OCI-LY3 (cell line): Measurements from ENCODE around the gene RAB6C.
"Not testable (repeated sequence)": the region's sequence is repeated elsewhere in the genome, so short reads cannot be mapped to it uniquely, and the experiment has no call there.

Source experiments
- H2AFZ ChIP-seq: fragments of 200-600, 300-600 bp; shearing (Covaris generic); 2 replicates; pipeline ENCODE4 v1.6.0; 2014; ENCODE audit warnings: antibody characterized with exemption, low read depth, low read length
- H3K27ac ChIP-seq: fragments of 200-600, 300-600 bp; sonication (generic); 2 replicates; pipeline ENCODE4 v1.5.1; 2014; ENCODE audit warnings: mild to moderate bottlenecking, low read length, moderate library complexity, mixed read lengths
- H3K27me3 ChIP-seq: fragments of 200-600, 300-600 bp; sonication (generic); 2 replicates; pipeline ENCODE4 v1.6.1; 2014; ENCODE audit warnings: low read depth, low read length, mixed read lengths
- H3K36me3 ChIP-seq: fragments of 200-600, 300-600 bp; sonication (generic); replicated peaks from 2 replicates; pipeline ENCODE3; 2014; ENCODE audit warnings: low read depth, low read length, mixed read lengths
- H3K4me1 ChIP-seq: fragments of 300-600, 200-600 bp; sonication (generic); 2 replicates; pipeline ENCODE4 v1.6.1; 2014; ENCODE audit warnings: low read length, mixed read lengths
- H3K4me2 ChIP-seq: fragments of 200-600, 300-600 bp; sonication (generic); 2 replicates; pipeline ENCODE4 v1.6.1; 2014; ENCODE audit warnings: low read length, mixed read lengths
- H3K4me3 ChIP-seq: fragments of 300-600, 200-600 bp; sonication (generic); 2 replicates; pipeline ENCODE4 v1.5.1; 2014; ENCODE audit warnings: antibody characterized with exemption, mild to moderate bottlenecking, low read length, moderate library complexity
- H3K79me2 ChIP-seq: fragments of 300-600, 200-600 bp; shearing (Covaris generic); 2 replicates; pipeline ENCODE4 v1.6.1; 2014; ENCODE audit warnings: mild to moderate bottlenecking, low read length, mixed read lengths
- H3K9ac ChIP-seq: fragments of 300-600, 200-600 bp; shearing (Covaris generic); 2 replicates; pipeline ENCODE4 v1.6.0; 2014; ENCODE audit warnings: mild to moderate bottlenecking, low read length, moderate library complexity
- H3K9me3 ChIP-seq: fragments of 200-600, 300-600 bp; shearing (Covaris generic); 2 replicates; pipeline ENCODE4 v1.6.1; 2014; ENCODE audit warnings: low read length, mixed read lengths; ENCODE audit not compliant: insufficient read depth
- H4K20me1 ChIP-seq: fragments of 200-600, 300-600 bp; sonication (generic); 2 replicates; pipeline ENCODE4 v1.6.1; 2016; ENCODE audit warnings: low read length, mixed read lengths; ENCODE audit not compliant: insufficient read depth
- EZH2phosphoT487 ChIP-seq: fragments of 200-600 bp; shearing (Covaris generic); IDR thresholded peaks from 2 replicates; pipeline ENCODE4 v1.6.1; 2018; ENCODE audit warnings: antibody characterized with exemption, mixed run types, low read depth
- TF ChIP-seq, protein P1 (sequence below): fragments of 200-600, 300-600 bp; sonication (generic); IDR thresholded peaks from 2 replicates; pipeline ENCODE4 v1.5.1; 2014; ENCODE audit warnings: antibody characterized with exemption, low read length, low read depth

The RAB6C gene

DNA sequence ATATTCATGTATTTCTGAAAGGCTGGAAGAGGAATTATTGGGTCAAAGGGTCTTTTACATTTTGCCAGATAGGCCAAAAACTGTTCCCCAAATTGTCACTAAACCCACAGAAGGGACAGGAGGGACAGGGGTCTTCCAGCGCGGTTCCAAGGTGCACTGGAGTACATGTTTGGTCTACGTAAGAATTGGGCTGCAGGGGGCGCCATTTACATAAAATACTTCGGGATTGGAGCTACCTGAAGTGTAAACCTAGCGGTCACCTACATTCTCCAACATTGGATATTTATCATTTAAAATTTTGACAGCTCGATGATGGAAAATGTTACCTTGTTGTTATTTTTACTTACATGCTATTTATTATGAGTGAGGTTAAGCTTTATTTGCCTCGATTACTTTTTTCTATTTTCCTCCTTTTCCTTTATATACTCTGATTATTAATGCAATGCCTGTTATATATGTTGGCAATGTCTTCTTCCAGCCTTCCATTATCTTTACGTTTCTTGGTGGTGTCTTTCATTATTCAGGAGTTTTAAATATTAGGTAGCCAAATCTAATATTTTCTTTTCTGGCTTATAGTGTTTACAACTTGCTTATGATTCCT is 43.0 kb upstream of the RAB6C start:
- H3K4me1 ChIP-seq, result no peaks in the 10 kb centered on the region
- no peaks in the 10 kb centered on the region for H4K20me1 ChIP-seq
- H3K9ac ChIP-seq, result no peak overlapping the region
- no peak overlapping the region for H3K4me3 ChIP-seq
- no peak overlapping the region for H3K4me2 ChIP-seq
- no peak overlapping the region for H3K27ac ChIP-seq
- no peak for TF ChIP-seq EZH2phosphoT487
- TF ChIP-seq, protein P1, sequence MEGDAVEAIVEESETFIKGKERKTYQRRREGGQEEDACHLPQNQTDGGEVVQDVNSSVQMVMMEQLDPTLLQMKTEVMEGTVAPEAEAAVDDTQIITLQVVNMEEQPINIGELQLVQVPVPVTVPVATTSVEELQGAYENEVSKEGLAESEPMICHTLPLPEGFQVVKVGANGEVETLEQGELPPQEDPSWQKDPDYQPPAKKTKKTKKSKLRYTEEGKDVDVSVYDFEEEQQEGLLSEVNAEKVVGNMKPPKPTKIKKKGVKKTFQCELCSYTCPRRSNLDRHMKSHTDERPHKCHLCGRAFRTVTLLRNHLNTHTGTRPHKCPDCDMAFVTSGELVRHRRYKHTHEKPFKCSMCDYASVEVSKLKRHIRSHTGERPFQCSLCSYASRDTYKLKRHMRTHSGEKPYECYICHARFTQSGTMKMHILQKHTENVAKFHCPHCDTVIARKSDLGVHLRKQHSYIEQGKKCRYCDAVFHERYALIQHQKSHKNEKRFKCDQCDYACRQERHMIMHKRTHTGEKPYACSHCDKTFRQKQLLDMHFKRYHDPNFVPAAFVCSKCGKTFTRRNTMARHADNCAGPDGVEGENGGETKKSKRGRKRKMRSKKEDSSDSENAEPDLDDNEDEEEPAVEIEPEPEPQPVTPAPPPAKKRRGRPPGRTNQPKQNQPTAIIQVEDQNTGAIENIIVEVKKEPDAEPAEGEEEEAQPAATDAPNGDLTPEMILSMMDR, result no peak
- H2AFZ ChIP-seq, result no peak overlapping the region
- H3K79me2 ChIP-seq, result no peaks in the 10 kb centered on the region
- no peaks in the 10 kb centered on the region for H3K9me3 ChIP-seq
- no peaks in the 10 kb centered on the region; the same call in 1 of the 2 replicates for H3K27me3 ChIP-seq
- no peaks in the 10 kb centered on the region for H3K36me3 ChIP-seq

DNA sequence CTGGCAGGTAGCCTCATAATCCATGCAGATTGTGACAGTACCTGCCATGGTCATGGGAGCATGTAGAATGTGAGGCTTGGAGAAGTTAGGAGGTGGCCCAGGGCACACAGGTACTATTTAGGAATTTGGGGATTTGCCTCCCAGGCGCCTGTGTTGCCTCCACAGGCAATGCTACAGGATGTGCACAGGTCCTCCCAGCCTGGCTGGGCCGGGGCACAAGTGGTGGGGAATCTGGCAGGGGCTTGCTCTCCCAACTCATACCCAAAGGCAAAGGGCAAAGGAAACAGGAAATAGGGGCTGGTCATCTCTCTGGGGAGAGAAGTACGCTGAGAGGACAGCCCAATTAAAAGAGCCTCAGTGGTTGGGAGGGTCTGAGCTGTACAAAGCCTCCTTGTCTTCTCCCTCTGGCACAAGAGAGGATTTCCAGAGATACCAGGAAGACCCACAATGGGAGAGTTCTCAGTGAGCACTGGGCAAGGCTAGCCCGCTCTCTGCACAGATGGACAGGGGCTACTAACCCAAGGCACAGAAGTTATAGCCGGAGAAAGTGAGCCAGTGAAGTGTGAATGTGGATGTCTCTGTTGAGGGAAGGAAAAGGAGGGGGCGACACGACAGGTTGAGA is 40.5 kb upstream of the RAB6C start:
- not testable (repeated sequence) for H3K36me3 ChIP-seq, H3K4me2 ChIP-seq, H3K9ac ChIP-seq, H3K9me3 ChIP-seq, H3K27me3 ChIP-seq, H3K27ac ChIP-seq, H2AFZ ChIP-seq, H3K79me2 ChIP-seq, H4K20me1 ChIP-seq, H3K4me3 ChIP-seq, H3K4me1 ChIP-seq

DNA sequence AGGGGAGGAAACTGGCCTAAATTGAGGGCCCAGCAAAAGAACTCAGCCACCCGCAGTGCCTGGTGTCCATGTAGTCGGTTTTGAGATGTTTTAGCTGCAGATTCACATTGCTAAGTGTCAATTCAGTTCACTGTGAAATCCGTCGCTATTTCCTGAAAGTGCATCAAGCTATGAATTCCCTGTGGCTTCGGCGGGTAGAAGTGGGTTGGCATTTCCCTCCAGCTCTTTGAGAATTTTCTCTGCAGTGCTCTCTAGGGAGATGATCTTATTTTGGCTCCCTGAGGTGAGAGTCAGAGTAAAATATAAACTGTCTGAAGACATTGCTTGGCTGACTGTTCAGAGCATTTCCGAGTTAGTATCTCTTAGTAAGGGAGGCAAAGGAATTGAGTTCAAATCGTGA is 36.0 kb upstream of the RAB6C start:
- H3K4me3 ChIP-seq, H3K27ac ChIP-seq, H3K9me3 ChIP-seq, H3K4me1 ChIP-seq, H3K36me3 ChIP-seq, H3K27me3 ChIP-seq, H3K79me2 ChIP-seq, H4K20me1 ChIP-seq, H3K4me2 ChIP-seq, H2AFZ ChIP-seq, H3K9ac ChIP-seq: not testable (repeated sequence)

DNA sequence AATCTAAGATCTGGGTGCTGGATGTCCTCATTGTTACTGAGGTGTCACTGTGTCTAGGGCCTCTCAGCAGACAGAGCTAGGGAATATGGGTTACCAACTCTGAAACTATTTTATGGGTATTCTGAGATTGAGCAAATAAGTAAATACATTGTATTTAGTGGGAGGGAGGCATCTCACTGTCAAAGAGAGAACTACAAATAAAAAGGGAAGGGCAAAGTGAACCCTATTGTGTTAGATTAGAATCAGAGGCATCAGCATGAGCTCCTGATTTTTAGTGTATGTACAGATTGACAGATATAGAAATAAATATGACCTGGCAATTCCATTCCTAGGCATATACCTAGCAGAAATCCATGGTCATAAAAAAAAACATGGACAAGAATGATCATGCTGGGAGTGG is 33.9 kb upstream of the RAB6C start:
- Histone ChIP-seq H3K27me3 (no peaks in the 10 kb centered on the region), H3K4me3 (no peak overlapping the region), H2AFZ (no peak overlapping the region), H4K20me1 (no peaks in the 10 kb centered on the region), H3K27ac (no peak overlapping the region), H3K9me3 (no peaks in the 10 kb centered on the region), H3K9ac (no peak overlapping the region), H3K79me2 (no peaks in the 10 kb centered on the region), H3K36me3 (no peaks in the 10 kb centered on the region), H3K4me1 (no peaks in the 10 kb centered on the region), H3K4me2 (no peak overlapping the region)
- TF ChIP-seq, protein P1, result no peak
- no peak for TF ChIP-seq EZH2phosphoT487

DNA sequence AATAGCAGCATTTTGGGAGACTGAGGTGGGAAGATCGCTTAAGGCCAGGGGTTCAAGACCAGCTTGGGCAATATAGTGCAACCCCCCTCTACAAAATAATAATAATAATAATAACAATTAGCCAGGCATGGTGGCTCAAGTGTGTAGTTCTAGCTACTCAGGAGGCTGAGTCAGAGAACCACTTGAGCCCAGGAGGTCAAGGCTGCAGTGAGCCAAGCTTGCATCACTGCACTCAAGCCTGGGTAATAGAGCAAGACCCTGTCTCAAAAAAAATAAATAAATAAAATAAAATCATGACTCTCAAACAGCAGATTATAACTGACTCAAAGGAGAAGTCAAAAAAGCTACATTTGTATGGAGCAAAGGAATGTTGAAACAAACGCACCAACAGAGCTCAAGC is 31.8 kb upstream of the RAB6C start:
- not testable (repeated sequence) for H4K20me1 ChIP-seq, H3K4me2 ChIP-seq, H3K27me3 ChIP-seq, H3K4me1 ChIP-seq, H3K36me3 ChIP-seq, H3K27ac ChIP-seq, H3K9me3 ChIP-seq, H3K79me2 ChIP-seq, H3K4me3 ChIP-seq, H2AFZ ChIP-seq, H3K9ac ChIP-seq

DNA sequence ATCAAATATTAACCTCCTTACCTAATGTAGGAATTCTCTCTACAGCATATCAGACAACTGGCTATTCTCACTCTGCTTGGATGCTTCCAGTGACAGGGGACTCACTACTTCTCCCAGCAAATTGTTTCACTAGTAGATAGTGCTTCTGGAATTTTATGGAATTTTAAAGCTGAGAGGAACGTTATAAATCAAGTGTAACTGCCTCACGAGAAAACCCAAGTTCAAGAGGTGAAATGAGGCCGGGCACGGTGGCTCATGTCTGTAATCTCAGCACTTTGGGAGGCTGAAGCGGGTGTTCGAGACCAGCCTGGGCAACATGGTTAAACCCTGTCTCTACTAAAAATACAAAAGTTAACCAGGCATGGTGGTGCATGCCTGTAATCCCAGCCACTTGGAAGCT is 23.3 kb upstream of the RAB6C start:
- H3K27ac ChIP-seq, result not testable (repeated sequence)

More for the DNA sequence above, 23.3 kb upstream of the RAB6C start:
- not testable (repeated sequence) for H3K4me1 ChIP-seq, H3K4me2 ChIP-seq, H3K4me3 ChIP-seq, H3K9ac ChIP-seq, H3K36me3 ChIP-seq, H3K27me3 ChIP-seq, H4K20me1 ChIP-seq, H3K79me2 ChIP-seq, H3K9me3 ChIP-seq, H2AFZ ChIP-seq
